Astrocyte (in vitro differentiated cells and primary cell): ENCODE results near the gene DCDC1.

Source experiments
- EZH2 ChIP-seq: IDR thresholded peaks from 2 replicates; pipeline ENCODE4 v1.6.1; 2012; ENCODE audit warnings: mild to moderate bottlenecking, low read length, inconsistent platforms; ENCODE audit not compliant: insufficient read depth
- TF ChIP-seq, protein P1 (sequence below): IDR thresholded peaks from 2 replicates; pipeline ENCODE4 v1.5.1; 2011; ENCODE audit warnings: low read depth, mild to moderate bottlenecking, inconsistent platforms, low read length, moderate library complexity; ENCODE audit not compliant: insufficient read depth

DNA sequence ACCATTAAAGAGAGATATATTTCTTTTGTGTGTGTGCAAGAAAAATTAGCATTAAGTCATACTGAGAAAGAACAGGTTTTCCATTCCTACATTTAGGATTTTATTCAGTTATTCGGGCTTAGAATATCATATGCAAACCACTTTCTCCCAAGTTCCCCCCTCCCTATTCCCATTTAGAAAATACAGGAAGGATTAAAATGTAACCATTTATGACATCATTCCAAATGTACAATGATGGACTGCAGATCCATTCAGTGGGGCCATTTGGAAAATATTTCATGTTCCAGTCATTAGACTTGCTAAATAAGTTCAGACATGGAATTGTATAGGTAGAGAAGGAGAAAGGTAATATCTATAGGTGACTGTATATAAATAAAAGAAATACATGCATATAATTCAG lies 554.8 kb downstream of the DCDC1 start:
- TF ChIP-seq, protein P1, sequence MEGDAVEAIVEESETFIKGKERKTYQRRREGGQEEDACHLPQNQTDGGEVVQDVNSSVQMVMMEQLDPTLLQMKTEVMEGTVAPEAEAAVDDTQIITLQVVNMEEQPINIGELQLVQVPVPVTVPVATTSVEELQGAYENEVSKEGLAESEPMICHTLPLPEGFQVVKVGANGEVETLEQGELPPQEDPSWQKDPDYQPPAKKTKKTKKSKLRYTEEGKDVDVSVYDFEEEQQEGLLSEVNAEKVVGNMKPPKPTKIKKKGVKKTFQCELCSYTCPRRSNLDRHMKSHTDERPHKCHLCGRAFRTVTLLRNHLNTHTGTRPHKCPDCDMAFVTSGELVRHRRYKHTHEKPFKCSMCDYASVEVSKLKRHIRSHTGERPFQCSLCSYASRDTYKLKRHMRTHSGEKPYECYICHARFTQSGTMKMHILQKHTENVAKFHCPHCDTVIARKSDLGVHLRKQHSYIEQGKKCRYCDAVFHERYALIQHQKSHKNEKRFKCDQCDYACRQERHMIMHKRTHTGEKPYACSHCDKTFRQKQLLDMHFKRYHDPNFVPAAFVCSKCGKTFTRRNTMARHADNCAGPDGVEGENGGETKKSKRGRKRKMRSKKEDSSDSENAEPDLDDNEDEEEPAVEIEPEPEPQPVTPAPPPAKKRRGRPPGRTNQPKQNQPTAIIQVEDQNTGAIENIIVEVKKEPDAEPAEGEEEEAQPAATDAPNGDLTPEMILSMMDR: no peak
- TF ChIP-seq EZH2: no peak
